GM18526 (cell line): ENCODE data around the gene XIAP.

Source experiments
- POLR2A ChIP-seq: IDR thresholded peaks from 3 replicates; pipeline ENCODE4 v1.6.1; 2011; ENCODE audit not compliant: insufficient read length; ENCODE audit errors: extremely low read depth

XIAP gene

DNA sequence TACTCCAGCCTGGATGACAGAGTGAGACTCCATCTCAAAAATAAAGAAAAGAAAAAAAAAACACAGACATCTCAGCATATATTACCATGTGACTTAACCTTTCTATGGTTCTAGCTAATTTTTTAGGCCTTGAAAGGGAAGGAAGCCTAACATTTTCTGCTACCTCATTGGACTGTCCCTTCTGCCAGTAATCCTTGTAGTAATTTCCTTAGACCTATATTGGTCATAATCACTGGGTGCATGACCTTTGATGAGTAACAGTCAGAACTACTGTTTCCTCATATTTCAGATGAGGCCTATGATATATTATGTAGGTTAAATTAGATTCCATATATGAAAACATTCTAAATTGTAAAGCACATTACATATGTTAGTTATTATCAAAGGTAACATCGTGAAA, 9.6 kb downstream of the XIAP start:
- no peak for TF ChIP-seq POLR2A

GRCh38 chrX:123871309-123871708, 11.5 kb downstream of the XIAP start:
- no peak for TF ChIP-seq POLR2A

GRCh38 chrX:123873956-123874355, 14.1 kb downstream of the XIAP start:
- TF ChIP-seq POLR2A = no peak

GRCh38 chrX:123876177-123876576, 16.3 kb downstream of the XIAP start:
- TF ChIP-seq POLR2A = no peak

DNA sequence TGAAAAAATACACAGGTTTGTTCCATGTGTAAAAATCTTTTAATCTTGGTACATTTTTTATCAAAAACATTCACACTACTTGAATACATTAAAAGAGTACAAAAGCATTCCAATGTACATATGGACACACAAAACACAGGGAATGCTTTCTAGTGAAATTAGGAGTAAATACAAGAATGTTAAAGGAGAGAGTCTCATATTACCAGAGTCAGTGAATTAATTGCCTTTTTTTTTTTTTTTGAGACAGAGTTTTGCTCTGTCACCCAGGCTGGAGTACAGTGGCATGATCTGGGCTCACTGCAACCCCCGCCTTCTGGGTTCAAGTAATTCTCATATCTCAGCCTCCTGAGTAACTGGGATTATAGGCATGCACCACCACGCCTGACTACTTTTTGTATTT, 17.0 kb downstream of the XIAP start:
- no peak for TF ChIP-seq POLR2A

GRCh38 chrX:123878252-123878721, 18.4 kb downstream of the XIAP start:
- TF ChIP-seq POLR2A = no peak

DNA sequence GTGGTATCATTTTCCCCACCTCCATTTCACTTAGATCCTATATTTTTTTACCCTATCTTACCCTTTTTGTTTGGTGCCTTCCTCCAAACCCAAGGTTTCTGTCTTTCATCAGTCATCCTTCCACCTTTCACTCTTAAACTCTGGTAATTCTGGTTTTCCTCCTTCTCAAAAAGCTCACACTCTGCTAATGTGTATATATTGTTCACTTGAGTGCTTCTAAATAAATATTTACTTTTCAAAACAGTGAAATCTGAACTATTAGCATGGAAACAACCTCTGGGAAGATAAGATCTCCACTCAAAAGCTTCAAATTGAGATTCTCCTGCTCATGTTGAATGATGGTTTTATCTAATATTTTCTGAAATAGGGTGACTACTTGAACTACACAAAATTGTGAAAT, 21.5 kb downstream of the XIAP start:
- TF ChIP-seq POLR2A = no peak

GRCh38 chrX:123882391-123882790, 22.5 kb downstream of the XIAP start:
- no peak for TF ChIP-seq POLR2A

DNA sequence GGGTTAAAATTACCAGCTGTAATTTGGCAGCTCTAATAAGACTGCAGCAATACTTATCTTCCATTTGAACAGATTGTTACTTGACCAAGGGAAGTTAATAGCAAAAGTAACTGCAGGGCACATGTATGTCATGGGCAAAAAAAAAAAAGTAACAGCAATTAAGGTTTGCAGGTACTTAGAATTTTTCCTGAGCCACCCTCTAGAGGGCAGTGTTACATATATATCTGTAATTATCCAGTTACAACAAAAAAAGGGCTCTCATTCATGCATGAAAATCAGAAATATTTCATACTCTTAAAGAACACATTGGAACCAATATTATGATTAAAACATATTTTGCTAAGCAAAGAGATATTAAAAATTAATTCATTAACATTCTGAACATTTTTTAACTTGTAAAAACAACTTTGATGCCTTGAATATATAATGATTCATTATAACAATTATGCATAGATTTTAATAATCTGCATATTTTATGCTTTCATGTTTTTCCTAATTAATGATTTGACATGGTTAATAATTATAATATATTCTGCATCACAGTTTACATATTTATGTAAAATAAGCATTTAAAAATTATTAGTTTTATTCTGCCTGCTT, 25.1 kb downstream of the XIAP start:
- no peak for TF ChIP-seq POLR2A

GRCh38 chrX:123899701-123900100, 39.8 kb downstream of the XIAP start:
- TF ChIP-seq POLR2A = no peak

GRCh38 chrX:123905332-123905731, 45.5 kb downstream of the XIAP start:
- TF ChIP-seq POLR2A = no peak

- TF ChIP-seq POLR2A = no peak
Measured at GRCh38 chrX:123906557-123907316, 46.9 kb downstream of the XIAP start.

DNA sequence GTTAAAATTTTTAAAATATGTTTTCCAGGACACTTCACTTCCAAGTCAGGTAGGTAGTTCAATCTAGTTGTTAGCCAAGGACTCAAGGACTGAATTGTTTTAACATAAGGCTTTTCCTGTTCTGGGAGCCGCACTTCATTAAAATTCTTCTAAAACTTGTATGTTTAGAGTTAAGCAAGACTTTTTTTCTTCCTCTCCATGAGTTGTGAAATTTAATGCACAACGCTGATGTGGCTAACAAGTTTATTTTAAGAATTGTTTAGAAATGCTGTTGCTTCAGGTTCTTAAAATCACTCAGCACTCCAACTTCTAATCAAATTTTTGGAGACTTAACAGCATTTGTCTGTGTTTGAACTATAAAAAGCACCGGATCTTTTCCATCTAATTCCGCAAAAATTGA, 49.7 kb downstream of the XIAP start:
- TF ChIP-seq POLR2A = no peak

DNA sequence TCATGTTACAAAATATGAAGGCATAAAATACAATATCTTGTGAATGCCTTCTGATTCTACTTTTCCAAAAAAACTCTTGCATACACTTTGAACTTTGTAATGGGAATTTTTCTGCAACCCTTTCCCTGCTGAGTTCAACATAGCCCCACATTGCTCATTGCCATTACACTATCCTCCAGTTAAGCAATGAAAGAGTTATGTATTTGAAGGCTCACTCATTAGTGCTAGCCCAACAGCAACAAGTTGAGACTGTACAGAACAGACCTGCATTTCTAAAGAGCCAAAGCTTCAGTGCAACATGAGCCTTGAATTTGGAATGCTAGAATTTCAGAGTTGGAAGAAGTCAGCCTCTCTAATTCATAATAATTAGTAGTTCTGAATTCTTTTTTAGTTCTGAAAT, 57.2 kb downstream of the XIAP start:
- TF ChIP-seq POLR2A = no peak

GRCh38 chrX:123918106-123918721, 58.4 kb downstream of the XIAP start:
- no peak for TF ChIP-seq POLR2A

- no peak for TF ChIP-seq POLR2A
Measured at GRCh38 chrX:123920105-123920785, 60.4 kb downstream of the XIAP start.
